Loucy (cell line): ENCODE measurements around the gene PPFIA1.

Source experiments
- H2AFZ ChIP-seq: fragments of 200-600 bp; sonication (generic); 2 replicates; pipeline ENCODE4 v1.6.0; 2016; ENCODE audit warnings: antibody characterized with exemption, mild to moderate bottlenecking, low read length, moderate library complexity
- H3F3A ChIP-seq: fragments of 200-600 bp; 2 replicates; pipeline ENCODE4 v1.6.0; 2016; ENCODE audit warnings: antibody characterized with exemption, low read depth, mild to moderate bottlenecking
- H3K27me3 ChIP-seq: fragments of 200-600 bp; sonication (generic); 2 replicates; pipeline ENCODE4 v1.6.1; 2014; ENCODE audit warnings: low read length, mild to moderate bottlenecking; ENCODE audit not compliant: insufficient read depth, poor library complexity, severe bottlenecking
- H3K36me3 ChIP-seq: fragments of 200-600 bp; sonication (generic); 2 replicates; pipeline ENCODE4 v1.6.1; 2016; ENCODE audit warnings: low read length; ENCODE audit not compliant: insufficient read depth
- H3K4me1 ChIP-seq: fragments of 200-600 bp; sonication (generic); 2 replicates; pipeline ENCODE4 v1.5.1; 2014; ENCODE audit warnings: low read length, mild to moderate bottlenecking; ENCODE audit not compliant: insufficient read depth, poor library complexity, severe bottlenecking
- H3K4me2 ChIP-seq: fragments of 200-600 bp; sonication (generic); 2 replicates; pipeline ENCODE4 v1.6.0; 2014; ENCODE audit warnings: antibody characterized with exemption, low read length, low read depth, mild to moderate bottlenecking; ENCODE audit not compliant: poor library complexity, severe bottlenecking
- H3K4me3 ChIP-seq: fragments of 200-600 bp; sonication (generic); 2 replicates; pipeline ENCODE4 v1.5.1; 2014; ENCODE audit warnings: low read length, mild to moderate bottlenecking, mixed read lengths; ENCODE audit not compliant: poor library complexity, severe bottlenecking
- H3K79me2 ChIP-seq: fragments of 200-600 bp; sonication (generic); 2 replicates; pipeline ENCODE4 v1.6.1; 2014; ENCODE audit warnings: low read length; ENCODE audit not compliant: insufficient read depth
- H3K9ac ChIP-seq: fragments of 200-600 bp; sonication (generic); 2 replicates; pipeline ENCODE4 v1.6.0; 2014; ENCODE audit warnings: mild to moderate bottlenecking, low read depth, low read length, moderate library complexity; ENCODE audit not compliant: poor library complexity, severe bottlenecking
- H3K9me2 ChIP-seq: fragments of 200-600 bp; sonication (generic); replicated peaks from 2 replicates; pipeline ENCODE4 v1.6.1; 2016; ENCODE audit warnings: low read depth, low read length, mixed read lengths
- H3K9me3 ChIP-seq: fragments of 200-600 bp; sonication (generic); 2 replicates; pipeline ENCODE4 v1.6.1; 2014; ENCODE audit warnings: mild to moderate bottlenecking, antibody characterized with exemption, low read length, low read depth; ENCODE audit not compliant: insufficient read depth
- H4K20me1 ChIP-seq: fragments of 200-600 bp; sonication (generic); 2 replicates; pipeline ENCODE4 v1.6.0; 2014; ENCODE audit warnings: antibody characterized with exemption, low read length, mild to moderate bottlenecking; ENCODE audit not compliant: insufficient read depth, poor library complexity, severe bottlenecking
- EZH2phosphoT487 ChIP-seq: fragments of 200-600 bp; IDR thresholded peaks from 2 replicates; pipeline ENCODE4 v1.6.1; 2018; ENCODE audit warnings: antibody characterized with exemption, mild to moderate bottlenecking, moderate library complexity, borderline replicate concordance
- TF ChIP-seq, protein P1 (sequence below): fragments of 200-600 bp; sonication (generic); conservative IDR thresholded peaks from 2 replicates; pipeline ENCODE4 v1.5.1; 2014; ENCODE audit warnings: mild to moderate bottlenecking, antibody characterized with exemption, low read length

PPFIA1 gene

DNA sequence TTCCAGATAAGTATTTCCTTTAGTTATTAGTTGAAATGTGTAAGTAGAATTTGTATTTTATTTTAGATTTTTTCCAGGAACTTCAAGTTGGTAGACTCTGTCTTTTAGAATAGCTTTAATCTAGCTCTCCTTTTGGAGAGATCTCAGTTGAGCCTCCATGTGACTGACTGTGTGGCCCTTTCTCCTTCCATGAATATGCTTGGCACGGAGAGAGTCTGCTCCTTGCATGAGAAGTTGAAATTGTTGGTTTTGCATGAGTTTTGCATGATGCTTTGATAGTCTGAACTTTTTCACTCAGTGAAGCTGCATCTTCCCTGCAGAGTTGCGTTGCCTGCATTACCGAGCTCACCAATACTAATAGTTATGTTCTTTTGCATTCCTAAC, 95.0 kb downstream of the PPFIA1 start:
- H3K9me3 ChIP-seq, result no peaks in the 10 kb centered on the region
- H3K4me2 ChIP-seq, result peak overlapping the region; percentile 95
- peaks cover 28% of the 10 kb centered on the region; the same call in 1 of the 2 replicates for H3K36me3 ChIP-seq
- no peaks in the 10 kb centered on the region for H3K27me3 ChIP-seq
- TF ChIP-seq, protein P1, sequence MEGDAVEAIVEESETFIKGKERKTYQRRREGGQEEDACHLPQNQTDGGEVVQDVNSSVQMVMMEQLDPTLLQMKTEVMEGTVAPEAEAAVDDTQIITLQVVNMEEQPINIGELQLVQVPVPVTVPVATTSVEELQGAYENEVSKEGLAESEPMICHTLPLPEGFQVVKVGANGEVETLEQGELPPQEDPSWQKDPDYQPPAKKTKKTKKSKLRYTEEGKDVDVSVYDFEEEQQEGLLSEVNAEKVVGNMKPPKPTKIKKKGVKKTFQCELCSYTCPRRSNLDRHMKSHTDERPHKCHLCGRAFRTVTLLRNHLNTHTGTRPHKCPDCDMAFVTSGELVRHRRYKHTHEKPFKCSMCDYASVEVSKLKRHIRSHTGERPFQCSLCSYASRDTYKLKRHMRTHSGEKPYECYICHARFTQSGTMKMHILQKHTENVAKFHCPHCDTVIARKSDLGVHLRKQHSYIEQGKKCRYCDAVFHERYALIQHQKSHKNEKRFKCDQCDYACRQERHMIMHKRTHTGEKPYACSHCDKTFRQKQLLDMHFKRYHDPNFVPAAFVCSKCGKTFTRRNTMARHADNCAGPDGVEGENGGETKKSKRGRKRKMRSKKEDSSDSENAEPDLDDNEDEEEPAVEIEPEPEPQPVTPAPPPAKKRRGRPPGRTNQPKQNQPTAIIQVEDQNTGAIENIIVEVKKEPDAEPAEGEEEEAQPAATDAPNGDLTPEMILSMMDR, result no peak
- TF ChIP-seq EZH2phosphoT487, result no peak
- peak overlapping the region; percentile 71 for H3K4me3 ChIP-seq
- peaks cover 53% of the 10 kb centered on the region for H3K4me1 ChIP-seq
- H2AFZ ChIP-seq, result peak overlapping the region; percentile 21; the same call in 1 of the 2 replicates
- H3K9me2 ChIP-seq, result no peaks in the 10 kb centered on the region
- H3F3A ChIP-seq, result peaks cover 7% of the 10 kb centered on the region; the same call in 1 of the 2 replicates
- H3K9ac ChIP-seq, result peak overlapping the region; percentile 62
- no peaks in the 10 kb centered on the region for H4K20me1 ChIP-seq
- H3K79me2 ChIP-seq, result no peaks in the 10 kb centered on the region

DNA sequence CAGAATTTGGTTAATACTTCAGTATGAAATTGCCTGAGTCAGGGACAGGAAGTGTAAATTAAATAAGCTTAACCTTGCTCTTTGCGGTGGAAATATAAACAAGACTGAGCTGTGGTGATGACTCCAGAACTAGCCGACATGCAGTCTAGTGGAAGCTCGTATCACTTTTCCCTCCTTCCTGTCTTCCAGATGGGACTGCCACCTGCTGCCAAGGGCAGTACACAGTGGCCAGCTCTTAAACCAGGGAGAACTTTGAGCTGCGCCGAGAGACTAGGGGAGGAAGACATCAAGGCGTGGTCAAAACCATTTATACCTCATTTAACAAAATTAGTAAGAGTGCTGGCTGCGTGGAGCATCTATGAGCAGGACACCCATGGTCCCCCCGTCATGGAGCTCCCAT, 96.6 kb downstream of the PPFIA1 start:
- no peaks in the 10 kb centered on the region for H3K9me2 ChIP-seq
- peaks cover 6% of the 10 kb centered on the region; the same call in 1 of the 2 replicates for H3K79me2 ChIP-seq
- H3K4me1 ChIP-seq, result peaks cover 53% of the 10 kb centered on the region
- TF ChIP-seq EZH2phosphoT487, result no peak
- TF ChIP-seq, protein P1, result no peak
- no peak overlapping the region for H2AFZ ChIP-seq
- H3K27me3 ChIP-seq, result no peaks in the 10 kb centered on the region
- H4K20me1 ChIP-seq, result no peaks in the 10 kb centered on the region
- H3K4me2 ChIP-seq, result peak overlapping the region; percentile 95
- peaks cover 20% of the 10 kb centered on the region; the same call in 1 of the 2 replicates for H3K36me3 ChIP-seq
- no peaks in the 10 kb centered on the region for H3K9me3 ChIP-seq
- H3K4me3 ChIP-seq, result no peak overlapping the region
- H3F3A ChIP-seq, result peaks cover 7% of the 10 kb centered on the region; the same call in 1 of the 2 replicates
- no peak overlapping the region for H3K9ac ChIP-seq

DNA sequence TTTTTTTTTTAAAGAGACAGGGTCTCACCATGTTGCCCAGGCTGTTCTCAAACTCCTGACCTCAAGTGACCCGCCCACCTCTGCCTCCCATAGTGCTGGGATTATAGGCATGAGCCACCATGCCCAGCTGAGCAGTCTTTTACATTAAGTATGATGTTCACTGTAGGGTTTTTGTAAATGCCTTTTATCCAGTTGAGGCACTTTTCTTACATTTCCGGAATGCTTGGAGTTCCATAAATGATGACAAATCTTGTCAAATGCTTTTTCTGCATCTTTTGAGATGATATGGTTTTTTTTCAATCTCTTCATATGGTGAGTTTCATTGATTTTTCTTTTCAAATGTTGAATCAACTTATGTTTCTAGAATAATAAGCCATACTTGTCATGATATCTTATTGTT, 98.5 kb downstream of the PPFIA1 start:
- Histone ChIP-seq H3K27me3 (no peaks in the 10 kb centered on the region), H3K9me3 (no peaks in the 10 kb centered on the region), H2AFZ (no peak overlapping the region), H3K4me1 (peaks cover 48% of the 10 kb centered on the region), H3K4me3 (no peak overlapping the region), H4K20me1 (no peaks in the 10 kb centered on the region), H3K9me2 (no peaks in the 10 kb centered on the region), H3K36me3 (peaks cover 22% of the 10 kb centered on the region; the same call in 1 of the 2 replicates), H3K79me2 (peaks cover 6% of the 10 kb centered on the region; the same call in 1 of the 2 replicates), H3K9ac (no peak overlapping the region), H3K4me2 (no peak overlapping the region), H3F3A (peaks cover 7% of the 10 kb centered on the region; the same call in 1 of the 2 replicates)
- no peak for TF ChIP-seq EZH2phosphoT487
- TF ChIP-seq, protein P1, result no peak
